ENCODE data around the gene PRELID3B. TPM values are rescaled to one million over a fixed set of nuclear protein-coding genes. Genes with fewer than 3 reads are reported as not detected.
A peak's percentile ranks its signal among the peaks of the same experiment; 100 is the strongest.

The PRELID3B gene
- total and polyA plus RNA-seq, 10 of the 15 experiments (the other 5 are each of a cell fraction or from before 2014, with no cell fraction given) = 72.5 to 151 (median 124) TPM

GRCh38 chr20:59006864-59007664 is 35.5 kb downstream of the PRELID3B start, which contains the start of gene CTSZ (continued):
- TF ChIP-seq CUX1 (IDR thresholded peaks at IDR 0.05; ENCODE audit: insufficient replicate concordance, low read depth, low read length) (no peak), TCF12 (IDR thresholded peaks at IDR 0.05; ENCODE audit: low read depth, low read length) (no peak), PML (IDR thresholded peaks at IDR 0.05; ENCODE audit: low read length) (no peak), NBN (IDR thresholded peaks at IDR 0.05) (no peak), NFXL1 (IDR thresholded peaks at IDR 0.05; ENCODE audit: borderline replicate concordance) (no peak), EED (IDR thresholded peaks at IDR 0.05; ENCODE audit: low read depth) (no peak), SMAD1 (IDR thresholded peaks at IDR 0.05; ENCODE audit: low read depth, partially characterized antibody) (no peak), TBL1XR1 (IDR thresholded peaks at IDR 0.05; ENCODE audit: low read depth, low read length) (no peak), NRF1 (conservative IDR thresholded peaks at IDR 0.05; ENCODE audit: low read depth, low read length) (no peak), IKZF1 (conservative IDR thresholded peaks at IDR 0.05) (no peak), CEBPB (IDR thresholded peaks at IDR 0.05; ENCODE audit: borderline replicate concordance in 1 of 2, low read depth in 2 of 2, low read length in 2 of 2) (no peak), CHD2 (IDR thresholded peaks at IDR 0.05; ENCODE audit: borderline replicate concordance, low read depth, low read length) (no peak), ZNF592 (IDR thresholded peaks at IDR 0.05) (peak; percentile 66; the same call in 1 of the 2 replicates)
- TF ChIP-seq, protein P1, sequence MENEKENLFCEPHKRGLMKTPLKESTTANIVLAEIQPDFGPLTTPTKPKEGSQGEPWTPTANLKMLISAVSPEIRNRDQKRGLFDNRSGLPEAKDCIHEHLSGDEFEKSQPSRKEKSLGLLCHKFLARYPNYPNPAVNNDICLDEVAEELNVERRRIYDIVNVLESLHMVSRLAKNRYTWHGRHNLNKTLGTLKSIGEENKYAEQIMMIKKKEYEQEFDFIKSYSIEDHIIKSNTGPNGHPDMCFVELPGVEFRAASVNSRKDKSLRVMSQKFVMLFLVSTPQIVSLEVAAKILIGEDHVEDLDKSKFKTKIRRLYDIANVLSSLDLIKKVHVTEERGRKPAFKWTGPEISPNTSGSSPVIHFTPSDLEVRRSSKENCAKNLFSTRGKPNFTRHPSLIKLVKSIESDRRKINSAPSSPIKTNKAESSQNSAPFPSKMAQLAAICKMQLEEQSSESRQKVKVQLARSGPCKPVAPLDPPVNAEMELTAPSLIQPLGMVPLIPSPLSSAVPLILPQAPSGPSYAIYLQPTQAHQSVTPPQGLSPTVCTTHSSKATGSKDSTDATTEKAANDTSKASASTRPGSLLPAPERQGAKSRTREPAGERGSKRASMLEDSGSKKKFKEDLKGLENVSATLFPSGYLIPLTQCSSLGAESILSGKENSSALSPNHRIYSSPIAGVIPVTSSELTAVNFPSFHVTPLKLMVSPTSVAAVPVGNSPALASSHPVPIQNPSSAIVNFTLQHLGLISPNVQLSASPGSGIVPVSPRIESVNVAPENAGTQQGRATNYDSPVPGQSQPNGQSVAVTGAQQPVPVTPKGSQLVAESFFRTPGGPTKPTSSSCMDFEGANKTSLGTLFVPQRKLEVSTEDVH (IDR thresholded peaks at IDR 0.05; ENCODE audit: low read depth, partially characterized antibody) = no peak
- TF ChIP-seq, protein P2, sequence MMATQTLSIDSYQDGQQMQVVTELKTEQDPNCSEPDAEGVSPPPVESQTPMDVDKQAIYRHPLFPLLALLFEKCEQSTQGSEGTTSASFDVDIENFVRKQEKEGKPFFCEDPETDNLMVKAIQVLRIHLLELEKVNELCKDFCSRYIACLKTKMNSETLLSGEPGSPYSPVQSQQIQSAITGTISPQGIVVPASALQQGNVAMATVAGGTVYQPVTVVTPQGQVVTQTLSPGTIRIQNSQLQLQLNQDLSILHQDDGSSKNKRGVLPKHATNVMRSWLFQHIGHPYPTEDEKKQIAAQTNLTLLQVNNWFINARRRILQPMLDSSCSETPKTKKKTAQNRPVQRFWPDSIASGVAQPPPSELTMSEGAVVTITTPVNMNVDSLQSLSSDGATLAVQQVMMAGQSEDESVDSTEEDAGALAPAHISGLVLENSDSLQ (IDR thresholded peaks at IDR 0.05) = no peak
